Ovary (tissue), 3 donors: ENCODE data around the gene C2CD2L.

Source experiments
- EP300 ChIP-seq: sonication (generic); formaldehyde crosslinking; IDR thresholded peaks from one replicate; pipeline ENCODE4 v1.6.1; 2017; ENCODE audit warnings: antibody characterized with exemption
- POLR2A ChIP-seq: fragments of 450-650 bp; IDR thresholded peaks from one replicate; pipeline ENCODE4 v1.6.1; 2017; ENCODE audit warnings: antibody characterized with exemption, mild to moderate bottlenecking, moderate library complexity
- TF ChIP-seq, protein P1 (sequence below), 3 donors: fragments of 450-650 bp in 2 of 3; fragments of 200-600 bp in 1 of 3; IDR thresholded peaks; one replicate each; pipeline versions ENCODE4 v1.5.1 to v1.8.0; 2016 to 2022; ENCODE audit warnings: antibody characterized with exemption in 3 of 3, mild to moderate bottlenecking in 1 of 3
- donor health status: DM: no; HTN: no; CAD: no.

DNA sequence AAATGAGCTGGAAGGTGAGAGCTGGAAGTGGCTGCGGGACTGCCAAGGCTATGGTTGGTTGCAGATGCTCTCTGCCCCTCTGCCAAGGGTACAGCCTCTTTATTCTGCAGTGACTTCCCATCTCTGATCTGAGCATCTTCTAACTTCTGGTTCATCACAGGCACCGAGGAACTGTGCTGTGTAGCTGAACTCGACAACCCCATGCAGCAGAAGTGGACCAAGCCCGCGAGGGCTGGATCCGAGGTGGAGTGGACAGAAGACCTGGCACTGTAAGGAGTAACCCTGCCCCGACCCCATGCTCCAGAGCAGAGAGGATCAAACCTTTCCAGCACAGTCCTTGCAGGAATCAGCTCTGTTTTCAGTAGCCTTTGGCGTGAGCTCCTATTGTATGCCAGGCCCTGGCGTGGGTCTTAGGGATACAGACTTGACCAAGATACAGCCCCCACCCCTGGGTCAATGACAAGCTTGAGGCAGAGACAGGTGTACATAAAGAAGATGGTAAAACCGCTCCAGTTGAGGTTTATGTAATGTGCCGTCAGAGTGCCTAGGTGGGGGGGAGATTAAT, 4.3 kb downstream of the C2CD2L start:
- TF ChIP-seq, protein P1, sequence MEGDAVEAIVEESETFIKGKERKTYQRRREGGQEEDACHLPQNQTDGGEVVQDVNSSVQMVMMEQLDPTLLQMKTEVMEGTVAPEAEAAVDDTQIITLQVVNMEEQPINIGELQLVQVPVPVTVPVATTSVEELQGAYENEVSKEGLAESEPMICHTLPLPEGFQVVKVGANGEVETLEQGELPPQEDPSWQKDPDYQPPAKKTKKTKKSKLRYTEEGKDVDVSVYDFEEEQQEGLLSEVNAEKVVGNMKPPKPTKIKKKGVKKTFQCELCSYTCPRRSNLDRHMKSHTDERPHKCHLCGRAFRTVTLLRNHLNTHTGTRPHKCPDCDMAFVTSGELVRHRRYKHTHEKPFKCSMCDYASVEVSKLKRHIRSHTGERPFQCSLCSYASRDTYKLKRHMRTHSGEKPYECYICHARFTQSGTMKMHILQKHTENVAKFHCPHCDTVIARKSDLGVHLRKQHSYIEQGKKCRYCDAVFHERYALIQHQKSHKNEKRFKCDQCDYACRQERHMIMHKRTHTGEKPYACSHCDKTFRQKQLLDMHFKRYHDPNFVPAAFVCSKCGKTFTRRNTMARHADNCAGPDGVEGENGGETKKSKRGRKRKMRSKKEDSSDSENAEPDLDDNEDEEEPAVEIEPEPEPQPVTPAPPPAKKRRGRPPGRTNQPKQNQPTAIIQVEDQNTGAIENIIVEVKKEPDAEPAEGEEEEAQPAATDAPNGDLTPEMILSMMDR (IDR thresholded peaks at IDR 0.05), result no peak
- TF ChIP-seq EP300 (no peak), POLR2A (no peak)
